ENCODE data around the gene RPTOR.

The RPTOR gene

DNA sequence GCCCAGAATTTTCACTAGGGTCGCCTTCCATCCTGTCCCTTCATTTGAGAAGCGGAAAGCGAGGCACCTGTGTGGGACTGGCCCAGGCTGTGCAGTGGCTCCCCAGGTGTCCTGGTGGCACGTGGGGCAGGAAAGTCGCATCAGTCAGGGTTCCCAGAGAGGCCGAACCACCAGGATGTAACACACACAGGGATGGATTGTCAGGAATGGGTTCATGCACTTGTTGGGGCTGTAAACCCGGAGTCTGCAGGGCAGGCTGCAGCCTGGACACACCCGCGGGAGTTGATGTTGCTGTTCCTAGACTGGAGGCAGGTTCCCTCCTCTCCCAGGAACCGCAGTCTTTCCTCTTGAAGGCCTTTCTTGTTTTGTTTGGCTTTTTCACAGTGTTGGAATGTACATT is 30.7 kb upstream of the RPTOR start:
- TF ChIP-seq, protein P1, sequence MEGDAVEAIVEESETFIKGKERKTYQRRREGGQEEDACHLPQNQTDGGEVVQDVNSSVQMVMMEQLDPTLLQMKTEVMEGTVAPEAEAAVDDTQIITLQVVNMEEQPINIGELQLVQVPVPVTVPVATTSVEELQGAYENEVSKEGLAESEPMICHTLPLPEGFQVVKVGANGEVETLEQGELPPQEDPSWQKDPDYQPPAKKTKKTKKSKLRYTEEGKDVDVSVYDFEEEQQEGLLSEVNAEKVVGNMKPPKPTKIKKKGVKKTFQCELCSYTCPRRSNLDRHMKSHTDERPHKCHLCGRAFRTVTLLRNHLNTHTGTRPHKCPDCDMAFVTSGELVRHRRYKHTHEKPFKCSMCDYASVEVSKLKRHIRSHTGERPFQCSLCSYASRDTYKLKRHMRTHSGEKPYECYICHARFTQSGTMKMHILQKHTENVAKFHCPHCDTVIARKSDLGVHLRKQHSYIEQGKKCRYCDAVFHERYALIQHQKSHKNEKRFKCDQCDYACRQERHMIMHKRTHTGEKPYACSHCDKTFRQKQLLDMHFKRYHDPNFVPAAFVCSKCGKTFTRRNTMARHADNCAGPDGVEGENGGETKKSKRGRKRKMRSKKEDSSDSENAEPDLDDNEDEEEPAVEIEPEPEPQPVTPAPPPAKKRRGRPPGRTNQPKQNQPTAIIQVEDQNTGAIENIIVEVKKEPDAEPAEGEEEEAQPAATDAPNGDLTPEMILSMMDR (IDR thresholded peaks at IDR 0.05; ENCODE audit: low read depth, low read length), result no peak
- no peak overlapping the region for H3K4me3 ChIP-seq (ENCODE audit: low read depth, low read length)

- TF ChIP-seq, protein P1 (IDR thresholded peaks at IDR 0.05; ENCODE audit: low read depth, low read length), result no peak
- no peak overlapping the region for H3K4me3 ChIP-seq (ENCODE audit: low read depth, low read length)
These were observed 28.3 kb upstream of the RPTOR start for GRCh38 chr17:80516171-80516932.

DNA sequence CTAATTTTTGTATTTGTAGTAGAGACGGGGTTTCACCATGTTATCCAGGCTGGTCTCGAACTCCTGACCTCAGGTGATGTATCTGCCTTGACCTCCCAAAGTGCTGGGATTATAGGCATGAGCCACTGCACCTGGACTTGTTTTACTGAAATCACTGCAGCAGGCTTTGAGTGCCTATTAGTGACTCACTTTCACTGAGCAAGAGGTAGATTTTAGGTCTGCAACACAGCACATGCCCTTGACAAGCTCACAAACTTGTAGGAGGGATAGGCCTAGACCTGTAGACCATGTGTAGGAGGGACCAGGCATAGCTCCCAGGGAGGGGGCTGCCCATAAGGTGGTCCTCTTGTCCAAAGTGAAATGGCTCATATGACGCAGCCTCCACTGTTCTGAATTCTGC is 27.0 kb upstream of the RPTOR start:
- TF ChIP-seq, protein P1 (IDR thresholded peaks at IDR 0.05; ENCODE audit: low read depth, low read length), result no peak
- H3K4me3 ChIP-seq (ENCODE audit: low read depth, low read length), result no peak overlapping the region

DNA sequence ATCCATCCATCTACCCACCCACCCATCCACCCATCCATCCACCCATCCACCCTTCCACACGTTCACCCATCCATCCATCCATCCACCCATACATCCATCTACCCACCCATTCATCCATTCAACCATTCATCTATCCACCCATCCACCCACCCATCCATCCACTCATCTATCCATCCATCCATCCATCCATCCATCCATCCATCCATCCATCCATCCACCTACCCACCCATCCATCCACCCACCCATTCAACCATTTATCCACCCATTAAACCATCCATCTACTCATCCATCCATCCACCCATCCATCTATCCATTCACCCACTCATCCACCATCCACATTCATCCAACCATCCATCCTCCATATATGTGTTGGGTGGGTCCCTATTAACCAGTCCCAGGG is 26.2 kb upstream of the RPTOR start:
- H3K4me3 ChIP-seq (ENCODE audit: low read depth, low read length), result no peak overlapping the region
- TF ChIP-seq, protein P1 (IDR thresholded peaks at IDR 0.05; ENCODE audit: low read depth, low read length), result no peak

- H3K4me3 ChIP-seq (ENCODE audit: low read depth, low read length), result no peak overlapping the region
- TF ChIP-seq, protein P1 (IDR thresholded peaks at IDR 0.05; ENCODE audit: low read depth, low read length), result no peak
These were observed 25.4 kb upstream of the RPTOR start for GRCh38 chr17:80519091-80519781.

GRCh38 chr17:80520810-80521455 is 23.7 kb upstream of the RPTOR start:
- TF ChIP-seq, protein P1 (IDR thresholded peaks at IDR 0.05; ENCODE audit: low read depth, low read length), result no peak
- no peak overlapping the region for H3K4me3 ChIP-seq (ENCODE audit: low read depth, low read length)
